Thymus (tissue), 11 donors: ENCODE measurements around the gene UGT1A6. TPM values are rescaled to one million over a fixed set of nuclear protein-coding genes. Genes with fewer than 3 reads are reported as not detected.

Experiments used
- DNase-seq, 9 donors: peaks; one replicate each; pipeline ENCODE4 v3.0.0-alpha.2; 2013; ENCODE audit warnings: low spot score in 9 of 9, low read depth in 6 of 9, missing footprints in 1 of 9
- H3K27ac ChIP-seq, 2 donors: one replicate each; pipeline ENCODE4 v1.5.1; 2013; ENCODE audit warnings: control low read depth in 1 of 2, low read depth in 1 of 2, low read length in 1 of 2, mild to moderate bottlenecking in 1 of 2, moderate library complexity in 1 of 2
- H3K27me3 ChIP-seq, 2 donors: one replicate each; pipeline ENCODE4 v1.5.1; 2013; ENCODE audit warnings: low read length in 1 of 2; ENCODE audit not compliant: control insufficient read depth in 2 of 2, insufficient read depth in 1 of 2
- H3K36me3 ChIP-seq, 2 donors: one replicate each; pipeline ENCODE4 v1.5.1; 2013; ENCODE audit warnings: low read length in 1 of 2, mild to moderate bottlenecking in 1 of 2, moderate library complexity in 1 of 2; ENCODE audit not compliant: control insufficient read depth in 2 of 2, insufficient read depth in 2 of 2
- H3K4me1 ChIP-seq, 2 donors: one replicate each; pipeline ENCODE4 v1.5.1; 2013; ENCODE audit warnings: low read length in 2 of 2; ENCODE audit not compliant: control insufficient read depth in 2 of 2, insufficient read depth in 2 of 2
- H3K4me3 ChIP-seq, 2 donors: one replicate each; pipeline ENCODE4 v1.5.1; 2013; ENCODE audit warnings: low read length in 2 of 2, control low read depth in 1 of 2, mild to moderate bottlenecking in 1 of 2
- H3K9me3 ChIP-seq, 2 donors: one replicate each; pipeline ENCODE4 v1.5.1; 2013; ENCODE audit warnings: low read length in 1 of 2, mild to moderate bottlenecking in 1 of 2; ENCODE audit not compliant: control insufficient read depth in 2 of 2, insufficient read depth in 1 of 2
- WGBS: extraction: QIAGEN DNeasy Blood & Tissue Kit; methylation state at CpG from one replicate; pipeline ENCODE4 v1.1.7; 2013; 5-methylcytosine and 5-hydroxymethylcytosine counted together
- polyA plus RNA-seq: library from polyadenylated mRNA; stranded (reverse); fragments of 200-250 nt; gene quantifications from one replicate; pipeline ENCODE4 v1.2.3, GENCODE V29; 2013
- total RNA-seq: library from RNA; stranded (reverse); fragments of 120-200 nt; gene quantifications from one replicate; pipeline ENCODE4 v1.2.4, GENCODE V29; 2013
- donor health status: healthy.

UGT1A6 gene
- total and polyA plus RNA-seq, 2 donors, result 1.1 to 4.5 TPM

GRCh38 chr2:233680361-233681045 is 12.2 kb upstream of the UGT1A6 start:
- H3K4me1 ChIP-seq, result no peaks in the 10 kb centered on the region
- no peak for DNase-seq
- H3K36me3 ChIP-seq, result no peaks in the 10 kb centered on the region
- H3K4me3 ChIP-seq, result no peak overlapping the region
- H3K9me3 ChIP-seq, result no peaks in the 10 kb centered on the region
- 87% methylated on average over 4 of the region's 4 CpGs for WGBS
- H3K27ac ChIP-seq, result no peak overlapping the region
- no peaks in the 10 kb centered on the region for H3K27me3 ChIP-seq

DNA sequence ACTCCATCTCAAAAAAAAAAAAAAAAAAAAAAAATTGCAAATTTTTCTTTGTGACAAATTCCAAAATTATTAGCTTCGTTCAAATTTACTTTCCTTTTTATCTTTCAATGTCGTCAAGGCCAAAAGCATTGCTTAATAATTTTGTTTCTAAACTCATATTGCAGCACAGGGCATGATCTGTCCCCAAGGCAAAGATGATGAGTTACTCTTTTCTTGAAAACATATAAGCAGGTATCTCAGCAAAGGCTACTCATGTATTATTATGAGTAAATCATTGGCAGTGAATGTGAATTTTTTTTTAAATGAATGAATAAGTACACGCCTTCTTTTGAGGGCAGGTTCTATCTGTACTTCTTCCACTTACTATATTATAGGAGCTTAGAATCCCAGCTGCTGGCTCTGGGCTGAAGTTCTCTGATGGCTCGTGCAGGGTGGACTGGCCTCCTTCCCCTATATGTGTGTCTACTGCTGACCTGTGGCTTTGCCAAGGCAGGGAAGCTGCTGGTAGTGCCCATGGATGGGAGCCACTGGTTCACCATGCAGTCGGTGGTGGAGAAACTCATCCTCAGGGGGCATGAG is 11.1 kb upstream of the UGT1A6 start, which contains the start of gene UGT1A7:
UGT1A7 (plus strand) TSS at position 381 of the 579 bp plus-strand sequence; CDS start at position 418, 37 bp downstream.
- Histone ChIP-seq H3K36me3 (no peaks in the 10 kb centered on the region), H3K9me3 (no peaks in the 10 kb centered on the region), H3K4me3 (no peak within 1 kb of the TSS), H3K27ac (no peak within 1 kb of the TSS), H3K4me1 (no peaks in the 10 kb centered on the region), H3K27me3 (no peaks in the 10 kb centered on the region)
- WGBS, result 97% methylated on average over 5 of the region's 5 CpGs
- no peak for DNase-seq

DNA sequence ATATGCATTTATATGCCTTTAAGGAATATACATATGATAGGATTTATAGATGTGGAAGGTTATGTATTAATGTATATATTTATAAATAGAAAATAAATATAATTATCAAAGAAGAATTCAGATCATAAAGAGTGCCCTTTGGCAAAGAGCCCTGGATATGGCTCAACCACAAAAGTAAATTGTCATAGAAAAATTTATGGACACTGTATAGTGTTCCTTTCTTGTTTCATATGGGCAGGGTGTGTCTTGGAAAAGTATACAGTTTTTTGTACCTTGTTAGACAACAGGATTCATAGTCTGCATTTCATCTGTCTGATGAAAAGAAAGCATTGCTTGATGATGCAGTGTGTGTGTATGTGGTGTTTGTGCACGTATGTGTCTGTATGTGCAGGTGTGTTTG is 8.1 kb upstream of the UGT1A6 start:
- H3K36me3 ChIP-seq, result no peaks in the 10 kb centered on the region
- H3K27me3 ChIP-seq, result no peaks in the 10 kb centered on the region
- 99% methylated on average over 1 of the region's 1 CpG for WGBS
- H3K27ac ChIP-seq, result no peak overlapping the region
- DNase-seq, result no peak
- no peaks in the 10 kb centered on the region for H3K4me1 ChIP-seq
- H3K4me3 ChIP-seq, result no peak overlapping the region
- no peaks in the 10 kb centered on the region for H3K9me3 ChIP-seq

- Histone ChIP-seq H3K27me3 (no peaks in the 10 kb centered on the region), H3K27ac (no peak overlapping the region), H3K4me1 (no peaks in the 10 kb centered on the region), H3K4me3 (no peak overlapping the region), H3K9me3 (no peaks in the 10 kb centered on the region), H3K36me3 (no peaks in the 10 kb centered on the region)
- no peak for DNase-seq
- 90% methylated on average over 5 of the region's 5 CpGs for WGBS
Measured at GRCh38 chr2:233686928-233687327, 5.8 kb upstream of the UGT1A6 start.

GRCh38 chr2:233688341-233688740 is 4.3 kb upstream of the UGT1A6 start:
- Histone ChIP-seq H3K4me3 (no peak overlapping the region), H3K9me3 (no peaks in the 10 kb centered on the region), H3K4me1 (no peaks in the 10 kb centered on the region), H3K27me3 (no peaks in the 10 kb centered on the region), H3K27ac (no peak overlapping the region), H3K36me3 (no peaks in the 10 kb centered on the region)
- DNase-seq, result no peak
- 95% methylated on average over 5 of the region's 5 CpGs for WGBS

GRCh38 chr2:233689031-233689430 is 3.7 kb upstream of the UGT1A6 start:
- DNase-seq, result no peak
- Histone ChIP-seq H3K36me3 (no peaks in the 10 kb centered on the region), H3K9me3 (no peaks in the 10 kb centered on the region), H3K27me3 (no peaks in the 10 kb centered on the region), H3K27ac (no peak overlapping the region), H3K4me1 (no peaks in the 10 kb centered on the region), H3K4me3 (no peak overlapping the region)

DNA sequence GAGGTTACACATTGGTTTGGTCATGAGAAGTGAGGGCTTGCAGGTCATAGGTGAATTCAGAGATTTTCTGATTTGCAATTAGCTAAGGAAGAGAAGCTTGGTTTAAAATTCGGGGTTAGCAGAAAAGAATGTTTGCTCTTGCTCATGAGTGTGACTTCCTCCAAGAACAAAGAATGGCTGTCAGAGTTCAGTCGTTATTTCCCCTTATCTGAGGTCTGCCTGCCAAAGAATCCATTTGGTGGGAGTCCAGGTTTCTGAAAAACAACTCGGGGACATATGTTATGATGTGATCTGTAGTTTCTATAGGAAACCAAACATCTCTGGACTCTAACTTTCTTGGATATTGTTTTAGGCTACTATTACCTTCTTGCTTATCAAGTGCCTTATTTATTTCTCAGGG is 3.2 kb upstream of the UGT1A6 start:
- no peaks in the 10 kb centered on the region for H3K27me3 ChIP-seq
- WGBS, result 22% methylated on average over 3 of the region's 3 CpGs
- no peaks in the 10 kb centered on the region for H3K4me1 ChIP-seq
- H3K4me3 ChIP-seq, result no peak overlapping the region
- H3K27ac ChIP-seq, result no peak overlapping the region
- no peak for DNase-seq
- no peaks in the 10 kb centered on the region for H3K9me3 ChIP-seq
- no peaks in the 10 kb centered on the region for H3K36me3 ChIP-seq

DNA sequence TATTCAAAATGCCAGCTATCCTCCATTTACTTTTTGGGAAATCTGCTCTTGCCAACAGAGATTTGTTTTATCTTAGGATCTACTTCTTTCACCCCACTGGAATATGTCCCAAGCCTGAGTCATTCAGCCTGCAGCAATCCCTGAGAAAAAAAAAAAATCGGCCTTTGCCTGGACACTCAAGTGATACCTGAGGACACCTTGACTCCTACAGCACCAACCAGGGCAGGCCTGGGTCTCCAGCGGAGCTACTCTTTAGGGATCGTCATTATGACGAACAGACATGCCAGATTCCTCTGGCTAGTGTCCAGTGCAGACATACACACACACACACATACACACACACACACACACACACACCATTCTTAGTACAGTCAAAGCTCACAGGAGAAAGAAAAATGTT is 2.2 kb upstream of the UGT1A6 start:
- DNase-seq, result no peak

DNA sequence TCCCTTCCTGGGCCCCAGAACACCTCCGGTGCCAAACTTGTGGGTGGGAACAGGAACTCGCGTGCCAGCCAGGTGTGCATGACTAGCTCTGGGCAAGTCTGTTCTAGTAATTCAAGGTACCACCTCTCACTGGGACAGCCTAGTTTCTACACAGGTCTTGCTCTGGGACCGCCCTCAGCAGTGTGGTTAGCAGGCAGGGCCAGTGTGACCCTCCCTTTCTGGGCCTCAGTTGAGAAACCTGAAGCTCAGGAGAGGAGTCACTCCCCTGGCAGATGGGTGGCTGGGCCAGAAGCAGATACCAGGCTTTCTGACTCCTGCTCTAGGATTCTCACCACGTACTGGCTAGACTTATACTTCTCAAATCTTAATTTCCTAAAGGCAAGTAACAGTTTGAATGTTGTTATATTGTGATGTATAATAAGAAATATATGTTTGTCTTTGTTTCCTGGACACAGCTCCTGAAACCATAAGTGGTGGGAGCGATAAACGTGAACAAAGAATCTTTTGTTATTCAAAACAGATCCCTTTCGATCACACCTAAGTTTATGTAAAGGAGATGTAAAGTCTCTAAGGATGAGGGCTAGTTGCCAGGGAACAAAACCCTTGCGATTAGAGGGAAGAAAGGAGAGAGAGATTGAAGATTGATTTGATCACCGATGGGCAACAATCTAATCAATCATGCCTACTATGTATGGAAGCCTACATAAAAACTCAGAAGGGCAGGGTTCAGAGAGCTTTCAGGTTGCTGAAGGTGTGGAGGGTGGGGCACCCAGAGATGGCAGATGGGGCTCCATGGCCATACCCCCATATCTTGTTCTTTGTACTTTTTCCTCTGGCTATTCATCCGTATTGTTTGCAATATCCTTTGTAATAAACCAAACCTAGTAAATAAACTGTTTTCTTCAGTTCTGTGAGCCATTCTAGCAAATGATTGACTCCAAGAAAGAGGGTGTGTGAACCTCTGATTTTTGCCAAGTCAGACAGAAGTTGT is 952 bp upstream of the UGT1A6 start:
- Histone ChIP-seq H3K4me1 (no peaks in the 10 kb centered on the region), H3K9me3 (no peaks in the 10 kb centered on the region), H3K27ac (no peak overlapping the region), H3K36me3 (no peaks in the 10 kb centered on the region), H3K4me3 (no peak overlapping the region), H3K27me3 (no peaks in the 10 kb centered on the region)
- DNase-seq, result no peak
- 90% methylated on average over 11 of the region's 11 CpGs for WGBS

More for the DNA sequence above, 2.2 kb upstream of the UGT1A6 start:
- H3K27ac ChIP-seq, result no peak overlapping the region
- WGBS, result 95% methylated on average over 4 of the region's 4 CpGs
- H3K4me3 ChIP-seq, result no peak overlapping the region
- H3K27me3 ChIP-seq, result no peaks in the 10 kb centered on the region
- H3K9me3 ChIP-seq, result no peaks in the 10 kb centered on the region
- H3K36me3 ChIP-seq, result no peaks in the 10 kb centered on the region
- H3K4me1 ChIP-seq, result no peaks in the 10 kb centered on the region
